B cell (primary cell): ENCODE data around the gene CLEC4G. TPM values are rescaled to one million over a fixed set of nuclear protein-coding genes. Genes with fewer than 3 reads are reported as not detected.
A peak's percentile ranks its signal among the peaks of the same experiment; 100 is the strongest.

Experiments
- ATAC-seq: fragments of 200-7000 bp; cut with Tn5 transposase; one replicate; pipeline ENCODE4 v1.10.0; 2021; ENCODE audit warnings: low read depth, mild to moderate bottlenecking, moderate number of reproducible peaks, moderate library complexity
- CTCF ChIA-PET: fragments of 350-600 bp; sonication (Branson Sonifier 250); formaldehyde crosslinking; loops from one replicate; lab custom pipeline; 2021; ENCODE audit warnings: antibody characterized with exemption, inconsistent platforms; lab: Charles Lee
- POLR2A ChIA-PET: fragments of 350-600 bp; sonication (Branson Sonifier 250); formaldehyde crosslinking; loops from one replicate; lab custom pipeline; 2021; ENCODE audit warnings: antibody characterized with exemption; lab: Charles Lee
- DNase-seq: peaks from one replicate; pipeline ENCODE4 v3.0.0; 2013
- H2AFZ ChIP-seq: 2 replicates; pipeline ENCODE4 v1.6.1; 2012; ENCODE audit warnings: mild to moderate bottlenecking, low read depth, low read length; ENCODE audit not compliant: insufficient read depth, poor library complexity, severe bottlenecking
- H3K27ac ChIP-seq, 2 donors: 1 replicate in 1 of 2; 2 replicates in 1 of 2; pipeline ENCODE4 v1.5.1; 2012 to 2013; ENCODE audit warnings: low read length in 2 of 2, mild to moderate bottlenecking in 2 of 2, moderate library complexity in 1 of 2
- H3K27me3 ChIP-seq, 4 experiments: fragments of 200-600 bp in 1 of 4; sonication (generic) in 1 of 4; replicated peaks in 1 of 4; 1 replicate in 2 of 4; 2 replicates in 2 of 4; pipeline versions ENCODE4 v1.6.1 to v1.7.0; 2013 to 2016; ENCODE audit warnings: low read length in 3 of 4, mild to moderate bottlenecking in 2 of 4, mixed read lengths in 1 of 4, moderate library complexity in 1 of 4; ENCODE audit not compliant: insufficient read depth in 4 of 4, control insufficient read depth in 3 of 4; ENCODE audit errors: control extremely low read depth in 1 of 4
- H3K36me3 ChIP-seq, 2 experiments: replicated peaks in 1 of 2; 1 replicate in 1 of 2; 2 replicates in 1 of 2; pipeline versions ENCODE4 v1.6.1 to v1.7.1; 2013; ENCODE audit warnings: low read length in 1 of 2; ENCODE audit not compliant: insufficient read depth in 2 of 2, control insufficient read depth in 1 of 2; ENCODE audit errors: control extremely low read depth in 1 of 2, extremely low read depth in 1 of 2
- H3K4me1 ChIP-seq, 2 donors: fragments of 200-600 bp in 1 of 2; sonication (generic) in 1 of 2; 1 replicate in 1 of 2; 2 replicates in 1 of 2; pipeline versions ENCODE4 v1.5.1 to v1.6.1; 2013 to 2017; ENCODE audit warnings: low read length in 2 of 2; ENCODE audit not compliant: control insufficient read depth in 2 of 2, insufficient read depth in 2 of 2
- H3K4me2 ChIP-seq: replicated peaks from 2 replicates; pipeline ENCODE3; 2012; ENCODE audit warnings: mild to moderate bottlenecking, low read depth, low read length; ENCODE audit not compliant: poor library complexity, severe bottlenecking
- H3K4me3 ChIP-seq, 5 experiments: fragments of 200-600 bp in 1 of 5; sonication (generic) in 1 of 5; 1 replicate in 3 of 5; 2 replicates in 2 of 5; pipeline versions ENCODE4 v1.5.1 to v1.7.0; 2011 to 2016; ENCODE audit warnings: low read length in 4 of 5, mild to moderate bottlenecking in 4 of 5, low read depth in 2 of 5, control low read depth in 1 of 5, moderate library complexity in 1 of 5; ENCODE audit not compliant: insufficient read depth in 1 of 5; ENCODE audit errors: control extremely low read depth in 1 of 5, extremely low read depth in 1 of 5
- H3K79me2 ChIP-seq: fragments of 200-600 bp; sonication (generic); one replicate; pipeline ENCODE4 v1.6.0; 2016; ENCODE audit warnings: low read length; ENCODE audit not compliant: control insufficient read depth, insufficient read depth
- H3K9ac ChIP-seq: fragments of 200-600 bp; sonication (generic); 2 replicates; pipeline ENCODE4 v1.6.1; 2017; ENCODE audit warnings: mild to moderate bottlenecking, low read length, moderate library complexity
- H3K9me3 ChIP-seq, 3 donors: one replicate each; pipeline versions ENCODE4 v1.6.1 to v1.7.1; 2013; ENCODE audit warnings: low read length in 2 of 3; ENCODE audit not compliant: control insufficient read depth in 2 of 3, insufficient read depth in 1 of 3; ENCODE audit errors: control extremely low read depth in 1 of 3
- H4K20me1 ChIP-seq: 2 replicates; pipeline ENCODE4 v1.6.0; 2012; ENCODE audit warnings: mild to moderate bottlenecking, low read length; ENCODE audit not compliant: insufficient read depth, control insufficient read depth, poor library complexity, severe bottlenecking
- H3K27ac Mint-ChIP-seq: one replicate; pipeline ENCODE4 v1.8.0; 2021; ENCODE audit warnings: mixed read lengths
- H3K27me3 Mint-ChIP-seq: one replicate; pipeline ENCODE4 v1.8.0; 2021; ENCODE audit warnings: mixed read lengths
- H3K4me1 Mint-ChIP-seq: one replicate; pipeline ENCODE4 v1.8.0; 2021; ENCODE audit warnings: mixed read lengths
- H3K4me3 Mint-ChIP-seq: one replicate; pipeline ENCODE4 v1.8.0; 2021; ENCODE audit warnings: mixed read lengths
- H3K9me3 Mint-ChIP-seq: one replicate; pipeline ENCODE4 v1.8.0; 2022; ENCODE audit warnings: mixed read lengths; ENCODE audit not compliant: insufficient read depth
- CTCF ChIP-seq: fragments of 200-600 bp; IDR thresholded peaks from one replicate; pipeline ENCODE4 v1.8.0; 2022; ENCODE audit warnings: antibody characterized with exemption, mild to moderate bottlenecking
- EZH2 ChIP-seq: IDR thresholded peaks from 2 replicates; pipeline ENCODE4 v1.6.1; 2012; ENCODE audit warnings: borderline replicate concordance, low read depth, mild to moderate bottlenecking, moderate library complexity, low read length; ENCODE audit not compliant: insufficient read depth, poor library complexity, severe bottlenecking
- WGBS: methylation state at CpG from one replicate; pipeline ENCODE4 v1.1.5; 2013; ENCODE audit warnings: missing lambda C conversion rate; ENCODE audit not compliant: insufficient coverage; 5-methylcytosine and 5-hydroxymethylcytosine counted together
- intact Hi-C: fragments of 100-400 bp; cut with micrococcal nuclease; formaldehyde crosslinking; loops from one replicate; pipeline ENCODE4 v1.10.0; 2022
- polyA plus RNA-seq: library from polyadenylated mRNA; depleted of rRNA; stranded (reverse); fragments of >200 nt; gene quantifications from 2 replicates; pipeline ENCODE4 v1.2.3, GENCODE V29; 2012
- total RNA-seq, 2 donors: library from RNA; stranded (reverse); fragments of 120-200 nt in 1 of 2; gene quantifications; 1 replicate in 1 of 2; 2 replicates in 1 of 2; pipeline versions ENCODE4 v1.2.3 to v1.2.4, GENCODE V29; 2013 to 2022

Gene CLEC4G
- total and polyA plus RNA-seq, 2 donors (not counting 1 experiment from before 2014, with no cell fraction given): 1.3 TPM; not detected in 1

GRCh38 chr19:7756258-7756657, 24.3 kb upstream of the CLEC4G start:
- ATAC-seq (no peak), DNase-seq (no peak)
- H3K27me3 ChIP-seq: peaks cover 0 to 9% (median 3%) of the 10 kb centered on the region in 4 experiments
- no peak overlapping the region for H2AFZ ChIP-seq
- H3K9ac ChIP-seq: no peak overlapping the region
- H3K4me2 ChIP-seq: no peak overlapping the region
- Mint-ChIP-seq H3K4me1 (peaks cover 18% of the 10 kb centered on the region), H3K27ac (no peak overlapping the region), H3K9me3 (peaks cover 35% of the 10 kb centered on the region), H3K4me3 (no peak overlapping the region), H3K27me3 (peaks cover 6% of the 10 kb centered on the region)
- TF ChIP-seq EZH2 (no peak), CTCF (no peak)
- no peaks in the 10 kb centered on the region for H3K36me3 ChIP-seq
- H3K79me2 ChIP-seq: no peaks in the 10 kb centered on the region
- POLR2A ChIA-PET: no interaction called here
- H3K4me1 ChIP-seq: peaks cover 11 to 13% of the 10 kb centered on the region in 2 donors
- intact Hi-C loops: no loop called here
- peaks cover 11 to 51% (median 46%) of the 10 kb centered on the region in 3 donors for H3K9me3 ChIP-seq
- CTCF ChIA-PET: no interaction called here
- 57% methylated on average over 2 of the region's 4 CpGs for WGBS
- no peak overlapping the region for H3K27ac ChIP-seq
- no peak overlapping the region for H3K4me3 ChIP-seq
- no peaks in the 10 kb centered on the region for H4K20me1 ChIP-seq

- peaks cover 5% of the 10 kb centered on the region for H3K27me3 Mint-ChIP-seq
- ChIA-PET CTCF (interaction anchor here (0.7 to 2.1 kb wide), 6 partner anchors 12 to 182 kb away, joined by 3 to 8 read pairs (median 4); partner anchors contain the start of gene TRAPPC5), POLR2A (interaction anchor here (0.6 to 1.0 kb wide), 10 partner anchors 8 to 571 kb away, joined by 3 to 9 read pairs (median 4); partner anchors contain the start of gene FCER2)
- 51% methylated on average over 9 of the region's 12 CpGs for WGBS
- Histone ChIP-seq H3K9ac (no peak overlapping the region), H3K4me3 (peak overlapping the region in 1 of 5 experiments; percentile 25), H3K27me3 (peaks cover 0 to 5% (median 0%) of the 10 kb centered on the region in 4 experiments), H3K9me3 (peaks cover 9 to 29% (median 18%) of the 10 kb centered on the region in 3 donors), H2AFZ (peak overlapping the region; percentile 23), H3K4me2 (peak overlapping the region; percentile 57), H3K79me2 (no peaks in the 10 kb centered on the region), H3K4me1 (peaks cover 34 to 43% of the 10 kb centered on the region in 2 donors), H4K20me1 (no peaks in the 10 kb centered on the region), H3K36me3 (no peaks in the 10 kb centered on the region), H3K27ac (peak overlapping the region; percentile 80 to 84)
- H3K4me1 Mint-ChIP-seq: peaks cover 41% of the 10 kb centered on the region
- H3K27ac Mint-ChIP-seq: peak overlapping the region; percentile 90
- no peak for TF ChIP-seq CTCF
- no peak for TF ChIP-seq EZH2
- H3K9me3 Mint-ChIP-seq: peaks cover 22% of the 10 kb centered on the region
- DNase-seq (peak; percentile 91), ATAC-seq (peak; percentile 94)
- intact Hi-C loops: loop anchor here (1.0 to 2.0 kb wide), 3 partner anchors 49 to 78 kb away; partner anchors contain the start of gene FCER2
- peak overlapping the region; percentile 58 for H3K4me3 Mint-ChIP-seq
Measured at GRCh38 chr19:7751157-7751783, 19.4 kb upstream of the CLEC4G start.
